NCI-H187 treated with DMSO at 0.1 percent for 48 hours (cell line): ENCODE data around the gene TAMALIN.
"Not testable (repeated sequence)": the region's sequence is repeated elsewhere in the genome, so short reads cannot be mapped to it uniquely, and the experiment has no call there.

Experiments
- DNase-seq: peaks from one replicate; lab custom pipeline; 2025; lab: John Stamatoyannopoulos, UW

The TAMALIN gene

DNA sequence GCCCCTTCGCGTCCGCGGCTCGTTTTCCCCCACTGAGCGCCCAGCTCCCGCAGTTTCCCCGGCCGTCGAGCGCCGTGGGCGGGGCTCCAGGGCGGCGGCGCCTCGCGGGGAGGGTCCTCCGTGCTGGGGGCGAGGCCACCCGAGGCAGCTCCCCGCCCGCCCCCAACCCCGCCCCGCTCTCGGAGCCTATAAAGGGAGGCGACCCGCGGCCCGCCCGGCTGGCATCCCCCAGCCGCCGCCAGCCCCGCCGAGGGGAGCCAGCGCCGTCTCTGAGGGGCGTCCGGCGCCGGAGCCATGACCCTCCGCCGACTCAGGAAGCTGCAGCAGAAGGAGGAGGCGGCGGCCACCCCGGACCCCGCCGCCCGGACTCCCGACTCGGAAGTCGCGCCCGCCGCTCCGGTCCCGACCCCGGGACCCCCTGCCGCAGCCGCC lies at the start of gene TAMALIN:
TSS of gene TAMALIN (plus strand) at position 221 of the 432 bp plus-strand sequence. CDS start at position 295, 74 bp downstream.
- DNase-seq = no peak

DNA sequence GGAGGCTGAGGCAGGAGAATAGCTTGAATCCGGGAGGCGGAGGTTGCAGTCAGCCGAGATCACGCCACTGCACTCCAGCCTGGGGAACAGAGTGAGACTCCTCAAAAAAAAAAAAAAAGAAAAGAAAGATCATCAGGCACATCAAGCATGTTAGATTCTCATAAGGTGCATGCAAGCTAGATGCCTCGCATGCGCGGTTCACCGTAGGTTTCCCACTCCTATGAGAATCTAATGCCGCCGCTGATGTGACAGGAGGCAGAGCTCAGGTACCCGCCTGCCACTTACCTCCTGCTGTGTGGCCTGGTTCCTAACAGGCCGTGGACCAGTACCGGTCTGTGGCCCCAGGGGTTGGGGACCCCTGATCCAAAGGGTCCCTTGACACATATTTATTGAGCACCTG lies 48.2 kb upstream of the TAMALIN start:
- DNase-seq = no peak

DNA sequence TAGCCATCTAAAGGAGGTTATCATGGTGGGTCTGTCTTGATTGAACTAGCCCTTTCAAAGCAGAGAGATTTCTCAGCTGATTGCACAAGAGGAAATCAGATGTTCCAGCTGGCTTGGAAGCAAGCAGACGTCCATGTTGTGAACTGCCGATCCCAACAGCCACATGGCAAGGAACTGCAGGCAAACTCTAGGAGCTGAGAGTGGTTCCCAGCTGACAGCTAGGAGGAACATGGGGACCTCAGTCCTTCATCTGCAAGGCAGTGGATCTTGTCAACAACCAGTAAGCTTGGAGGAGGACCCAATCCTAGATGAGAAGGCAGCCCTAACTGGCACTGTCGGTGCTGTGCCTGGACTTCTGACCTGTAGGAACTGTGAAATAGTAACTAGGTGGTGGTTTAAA lies 47.5 kb upstream of the TAMALIN start:
- DNase-seq = no peak

DNA sequence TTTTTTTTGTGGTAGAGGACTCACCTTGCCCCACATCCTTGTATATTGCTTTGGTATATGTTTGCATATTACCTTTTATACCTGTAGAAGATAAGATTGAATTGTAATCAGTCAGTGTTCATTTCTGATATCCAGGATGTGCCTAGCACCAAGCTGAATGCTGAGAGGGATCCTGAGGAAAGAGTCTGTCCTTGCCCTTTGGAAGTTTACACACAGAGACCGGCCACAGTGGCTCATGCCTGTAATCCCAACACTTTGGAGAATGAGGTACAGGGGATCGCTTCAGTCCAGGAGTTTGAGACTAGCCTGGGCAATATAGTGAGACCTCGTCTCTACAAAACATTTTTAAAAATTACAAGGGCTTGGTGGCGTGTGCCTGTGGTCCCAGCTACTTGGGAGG lies 46.8 kb upstream of the TAMALIN start:
- no peak for DNase-seq

DNA sequence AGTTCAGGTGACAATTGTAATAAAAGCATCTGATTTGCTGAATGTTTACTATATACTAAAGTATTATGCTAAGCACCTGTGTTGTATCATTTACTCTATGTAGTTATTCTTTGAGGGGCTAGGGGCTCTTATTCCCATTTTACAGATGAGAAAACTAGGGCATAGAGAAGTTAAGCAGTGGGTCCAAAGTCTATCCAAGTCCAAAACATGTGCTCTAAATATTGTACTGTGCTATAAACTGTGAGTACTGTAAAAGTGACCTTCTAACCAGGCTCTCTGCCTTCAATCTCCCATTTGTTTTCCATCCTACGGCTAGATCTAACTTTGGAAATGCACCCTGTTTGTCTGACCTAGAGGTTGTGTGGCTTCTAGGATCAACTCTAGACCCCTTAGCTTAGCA lies 46.3 kb upstream of the TAMALIN start:
- no peak for DNase-seq

DNA sequence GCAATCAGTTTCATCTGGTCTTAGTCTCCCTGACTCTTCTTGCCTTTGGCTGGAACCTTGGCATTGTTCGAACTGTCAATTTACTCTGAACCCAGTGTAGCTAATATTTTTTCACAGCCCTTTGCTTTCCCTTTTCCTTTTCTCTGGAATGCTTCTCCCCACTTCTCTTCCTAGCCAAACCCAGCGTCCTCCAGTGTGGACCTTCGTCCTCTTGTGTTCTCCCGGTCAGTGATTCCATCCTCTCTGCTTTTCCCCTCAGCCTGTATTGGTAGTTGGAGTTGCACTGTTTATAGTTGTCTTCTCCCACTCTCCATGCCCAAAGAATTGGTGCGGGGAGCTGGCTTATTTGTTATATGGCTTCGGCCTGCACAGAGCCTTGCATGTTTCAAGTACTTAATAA lies 45.9 kb upstream of the TAMALIN start:
- no peak for DNase-seq

DNA sequence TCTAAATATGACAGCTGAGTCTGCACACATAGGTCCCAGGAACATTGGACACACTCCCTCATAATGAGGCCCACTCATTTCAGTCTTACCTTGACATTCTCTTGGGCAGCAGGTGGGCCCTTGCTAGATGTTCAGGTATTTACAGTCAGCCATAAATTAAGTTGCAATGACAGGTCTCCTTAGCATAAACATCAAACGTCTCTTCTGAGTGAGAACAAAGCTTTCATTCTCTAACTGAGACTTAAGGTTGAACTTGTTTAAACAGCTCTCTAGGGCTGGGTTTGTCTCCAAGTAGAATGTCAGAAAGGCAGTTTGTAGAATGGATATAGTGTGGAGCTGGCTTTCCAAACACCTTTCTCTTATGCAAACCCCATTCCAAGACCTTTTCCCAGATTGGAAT lies 44.9 kb upstream of the TAMALIN start:
- DNase-seq = no peak

DNA sequence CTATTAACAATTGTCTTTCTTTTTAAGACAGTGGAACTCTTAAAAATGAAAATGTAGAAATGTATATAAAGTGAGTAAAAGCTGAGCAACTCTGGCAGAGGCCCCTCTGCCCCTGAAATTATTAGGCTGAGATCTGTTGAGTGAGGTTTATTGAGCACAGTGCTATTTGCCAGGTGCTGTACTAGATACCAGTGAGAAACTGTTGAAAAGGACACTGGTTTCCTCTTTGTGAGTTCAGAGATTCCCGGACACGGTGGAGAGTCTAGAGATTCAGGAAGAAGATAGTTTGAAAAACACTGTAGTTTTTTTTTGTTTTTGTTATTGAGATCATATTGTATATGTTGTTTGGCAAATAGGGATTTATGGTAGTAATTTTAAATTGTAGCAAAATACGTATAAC lies 44.0 kb upstream of the TAMALIN start:
- DNase-seq = no peak

DNA sequence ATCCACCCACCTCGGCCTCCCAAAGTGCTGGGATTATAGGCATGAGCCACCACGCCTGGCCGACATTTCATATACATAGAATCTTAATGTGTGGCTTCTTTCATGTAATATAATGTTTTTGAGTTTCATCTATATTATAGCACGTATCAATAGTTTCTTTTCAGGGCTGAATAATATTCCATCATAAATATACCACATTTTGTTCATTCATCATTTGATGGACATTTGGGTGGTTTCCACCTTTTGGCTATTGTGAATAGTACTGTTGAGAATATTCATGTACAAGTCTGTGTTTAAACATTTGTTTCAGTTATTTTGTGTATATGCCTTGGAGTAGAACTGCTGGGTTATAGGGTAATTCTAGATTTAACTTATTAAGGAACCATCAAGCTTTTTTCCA lies 43.3 kb upstream of the TAMALIN start:
- DNase-seq = no peak

DNA sequence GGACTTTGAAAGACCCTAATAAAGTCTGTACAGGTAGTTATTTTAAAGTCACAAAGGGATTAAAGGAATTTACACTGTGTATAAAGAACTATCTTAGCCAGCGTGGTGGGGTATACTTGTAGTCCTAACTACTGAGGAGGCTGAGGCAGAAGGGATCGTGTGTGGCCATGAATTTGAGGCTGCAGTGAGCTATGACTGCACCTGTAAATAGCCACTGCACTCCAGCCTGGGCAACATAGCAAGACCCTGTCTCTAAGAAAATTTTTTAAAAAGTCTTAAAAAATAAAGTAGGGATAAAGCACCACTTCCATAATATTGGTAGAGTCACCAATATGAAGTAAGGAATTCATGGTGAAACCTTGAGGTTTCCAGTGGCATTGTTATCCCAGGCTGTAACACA lies 37.1 kb upstream of the TAMALIN start:
- DNase-seq = no peak

DNA sequence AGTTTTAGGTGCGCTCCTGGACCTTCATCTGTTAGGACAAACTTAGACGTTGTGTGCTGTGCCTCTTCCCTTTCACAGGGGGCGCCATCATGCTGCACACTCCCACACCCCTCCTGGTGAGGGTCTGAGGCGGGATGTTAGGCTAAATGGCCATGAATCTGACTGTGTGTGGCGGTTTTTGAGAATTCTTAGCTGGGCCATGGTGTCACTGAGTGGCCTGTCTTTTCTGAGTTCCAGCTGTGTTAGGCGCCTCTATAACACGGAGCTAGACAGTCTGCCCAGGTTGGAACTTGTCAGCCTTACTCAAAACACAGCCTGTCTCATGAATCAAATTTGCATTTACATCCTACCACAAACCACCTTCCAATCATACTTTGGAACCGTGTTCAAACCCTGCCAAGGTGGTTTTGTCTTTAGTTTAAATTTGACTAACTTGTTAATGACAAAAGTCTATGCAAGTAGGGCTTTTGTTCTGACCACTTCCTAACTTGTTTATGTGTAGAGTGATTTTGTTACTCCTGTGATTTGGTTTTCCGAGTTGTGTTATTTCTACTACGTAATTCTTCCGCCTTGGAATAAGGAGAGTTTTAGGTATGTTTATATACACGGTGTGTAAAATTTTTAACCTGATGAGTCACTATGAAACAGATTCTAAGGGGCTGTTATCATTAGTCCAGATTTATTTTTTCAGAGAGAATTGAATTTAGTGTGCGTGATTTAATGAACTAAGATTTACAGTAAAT lies 35.7 kb upstream of the TAMALIN start:
- no peak for DNase-seq

DNA sequence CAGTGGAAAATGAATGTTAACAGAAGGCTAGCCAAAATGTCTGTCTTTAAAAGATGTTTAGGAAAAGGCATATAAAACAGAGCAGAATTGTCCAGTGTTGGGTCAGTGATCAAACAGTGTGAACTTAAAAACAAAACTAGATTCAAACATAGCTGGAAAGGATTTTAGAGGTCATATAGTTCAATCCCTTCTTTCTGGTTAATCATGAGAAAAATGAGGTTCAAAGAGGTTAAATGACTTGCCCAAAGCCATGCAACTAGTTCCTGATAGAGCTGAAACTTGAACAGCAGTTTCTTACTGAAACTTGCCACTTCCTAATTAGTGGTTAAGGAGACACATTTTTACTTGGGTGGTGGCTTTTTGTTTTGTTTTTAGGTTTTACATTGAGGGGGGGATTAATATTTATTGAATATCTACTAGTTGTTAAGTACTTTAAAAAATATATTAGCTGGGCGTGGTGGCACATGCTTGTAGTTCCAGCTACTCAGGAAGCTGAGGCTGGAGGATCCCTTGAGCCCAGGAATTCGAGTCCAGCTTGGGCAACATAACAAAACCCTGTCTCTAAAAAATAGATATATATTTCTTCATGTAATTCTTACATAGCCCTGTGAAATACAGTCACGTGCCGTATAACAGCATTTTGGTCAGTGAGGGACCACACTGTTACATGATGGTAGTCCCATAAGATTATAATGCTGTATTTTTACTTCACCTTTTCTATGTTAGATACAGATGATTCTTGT lies 34.9 kb upstream of the TAMALIN start:
- DNase-seq = no peak

DNA sequence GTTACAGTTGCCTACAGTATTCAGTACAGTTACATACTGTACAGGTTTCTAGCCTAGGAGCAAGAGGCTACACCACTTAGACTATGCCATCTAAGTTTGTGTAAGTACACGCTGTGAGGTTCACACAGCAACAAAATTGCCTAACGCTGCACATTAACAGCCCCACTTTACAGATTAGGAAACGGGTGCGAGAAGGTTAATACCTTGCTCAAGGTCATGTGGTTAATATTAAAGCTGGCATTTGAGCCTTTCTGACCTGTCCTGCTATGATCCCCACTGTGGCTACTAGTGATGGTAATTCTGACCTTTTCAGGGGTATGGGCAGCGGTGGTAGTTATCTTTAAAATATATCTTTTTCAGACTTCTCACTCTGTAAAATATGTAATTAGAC lies 34.3 kb upstream of the TAMALIN start:
- no peak for DNase-seq

DNA sequence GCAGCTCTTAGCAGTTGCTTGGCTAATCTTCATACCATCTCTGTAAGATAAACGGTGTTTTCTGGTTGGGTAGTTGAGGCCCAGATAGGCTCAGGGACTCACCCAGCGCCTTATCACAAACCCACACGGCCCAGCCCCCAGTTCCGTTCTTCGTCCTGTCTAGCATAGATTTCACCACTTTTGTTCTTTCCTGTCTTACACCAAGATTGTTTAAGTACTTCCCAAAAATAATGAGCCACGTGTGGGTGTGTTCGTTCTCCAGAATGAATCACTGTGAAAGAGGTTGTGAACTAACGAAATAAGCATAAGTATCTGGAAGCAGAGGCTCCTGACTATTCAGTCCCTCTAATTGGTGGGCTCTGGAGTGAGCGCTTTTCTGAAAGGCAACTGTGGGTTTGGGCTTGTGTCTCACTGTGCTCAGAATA lies 33.9 kb upstream of the TAMALIN start:
- no peak for DNase-seq

DNA sequence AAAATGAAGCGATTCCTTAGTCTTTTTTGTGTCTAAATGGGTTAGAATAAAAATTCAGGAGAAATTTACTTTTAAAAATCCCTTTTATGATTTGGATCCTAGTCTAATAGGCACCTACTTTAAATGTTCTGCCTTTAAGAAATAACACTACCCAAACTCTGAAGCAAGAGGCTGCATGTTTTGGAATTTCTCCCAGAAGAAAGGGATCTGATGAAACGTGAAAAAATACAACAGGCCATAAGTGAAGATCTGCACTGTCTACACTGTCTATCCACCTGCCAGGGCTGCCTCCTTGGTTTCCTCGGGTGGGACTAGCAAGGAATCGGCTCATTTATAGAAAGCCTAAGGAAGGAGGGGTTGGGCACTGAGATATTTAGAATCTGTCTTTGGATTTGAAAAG lies 33.2 kb upstream of the TAMALIN start:
- no peak for DNase-seq

DNA sequence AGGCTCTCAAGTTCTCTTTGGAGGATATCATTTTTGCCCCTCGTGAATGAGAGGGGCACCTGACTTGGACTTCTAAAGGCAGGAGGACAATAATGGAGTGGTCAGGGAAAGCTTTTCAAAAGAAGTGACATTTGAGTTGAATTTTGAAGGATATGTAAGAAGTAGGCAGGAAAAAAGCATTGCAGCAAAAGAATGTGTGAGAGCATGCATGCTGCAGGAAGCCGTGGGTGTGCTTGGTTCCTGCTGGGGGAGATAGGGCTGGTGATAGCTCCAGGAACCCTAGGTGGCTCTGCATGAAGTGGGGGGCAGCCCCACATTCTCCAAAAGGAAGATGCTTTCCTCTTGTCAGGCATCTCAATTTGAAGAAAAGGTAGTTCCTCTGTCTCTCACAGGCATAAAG lies 32.1 kb upstream of the TAMALIN start:
- no peak for DNase-seq

DNA sequence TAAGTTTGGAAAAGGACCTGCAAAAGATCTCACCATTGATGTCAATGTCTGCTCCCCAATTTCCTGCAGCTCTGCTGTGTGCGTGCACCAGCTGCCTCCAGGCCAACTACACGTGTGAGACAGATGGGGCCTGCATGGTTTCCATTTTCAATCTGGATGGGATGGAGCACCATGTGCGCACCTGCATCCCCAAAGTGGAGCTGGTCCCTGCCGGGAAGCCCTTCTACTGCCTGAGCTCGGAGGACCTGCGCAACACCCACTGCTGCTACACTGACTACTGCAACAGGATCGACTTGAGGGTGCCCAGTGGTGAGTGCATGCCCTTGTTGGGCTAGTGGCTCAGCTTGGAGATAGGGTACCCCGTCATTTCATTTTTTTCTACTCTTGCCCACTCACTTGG lies 31.6 kb upstream of the TAMALIN start:
- no peak for DNase-seq

DNA sequence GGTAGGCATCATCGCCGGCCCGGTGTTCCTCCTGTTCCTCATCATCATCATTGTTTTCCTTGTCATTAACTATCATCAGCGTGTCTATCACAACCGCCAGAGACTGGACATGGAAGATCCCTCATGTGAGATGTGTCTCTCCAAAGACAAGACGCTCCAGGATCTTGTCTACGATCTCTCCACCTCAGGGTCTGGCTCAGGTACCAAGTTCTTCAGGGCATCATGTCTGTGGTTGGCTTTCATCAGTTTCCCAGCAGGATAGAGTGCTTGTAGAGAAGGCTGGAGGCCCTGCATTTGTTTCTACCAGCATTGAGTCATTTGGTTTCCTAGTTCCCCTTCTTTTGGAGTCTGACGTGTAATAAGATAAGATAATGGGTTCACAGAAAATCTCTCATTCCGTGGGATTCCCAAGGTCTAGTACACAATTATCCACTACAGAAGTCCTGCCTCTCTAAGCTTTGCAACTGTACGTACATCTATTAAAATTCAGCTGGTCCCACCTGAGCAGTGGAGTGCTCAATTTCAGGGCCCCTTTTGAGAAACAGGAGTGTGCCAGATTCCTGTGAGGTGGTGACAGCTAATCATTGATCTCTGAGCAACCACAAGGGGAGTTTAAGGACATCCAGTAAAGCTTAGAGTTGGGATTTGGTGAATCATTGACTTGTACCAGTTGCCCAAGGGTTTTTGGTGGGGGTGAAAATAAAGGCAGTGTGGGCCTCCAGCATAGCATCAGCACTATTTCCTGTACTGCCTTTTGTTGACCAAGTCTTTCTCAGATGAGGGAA lies 30.2 kb upstream of the TAMALIN start:
- DNase-seq = no peak

DNA sequence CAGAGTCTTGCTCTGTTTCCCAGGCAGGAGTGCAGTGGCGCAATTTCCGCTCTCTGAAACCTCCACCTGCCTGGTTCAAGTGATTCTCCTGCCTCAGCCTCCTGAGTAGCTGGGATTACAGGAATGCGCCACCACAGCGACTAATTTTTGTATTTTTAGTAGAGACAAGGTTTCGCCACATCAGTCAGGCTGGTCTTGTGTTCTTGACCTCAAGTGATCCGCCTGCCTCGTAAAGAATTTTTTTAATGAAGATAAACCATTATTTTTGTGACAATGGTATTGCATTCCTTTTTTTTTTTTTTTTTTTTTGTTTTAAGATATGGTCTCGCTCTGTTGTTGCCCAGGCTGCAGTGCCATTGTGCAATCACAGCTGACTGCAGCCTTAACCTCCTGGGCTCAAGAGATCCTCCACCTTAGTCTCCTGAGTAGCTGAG lies 29.4 kb upstream of the TAMALIN start:
- DNase-seq = no peak

DNA sequence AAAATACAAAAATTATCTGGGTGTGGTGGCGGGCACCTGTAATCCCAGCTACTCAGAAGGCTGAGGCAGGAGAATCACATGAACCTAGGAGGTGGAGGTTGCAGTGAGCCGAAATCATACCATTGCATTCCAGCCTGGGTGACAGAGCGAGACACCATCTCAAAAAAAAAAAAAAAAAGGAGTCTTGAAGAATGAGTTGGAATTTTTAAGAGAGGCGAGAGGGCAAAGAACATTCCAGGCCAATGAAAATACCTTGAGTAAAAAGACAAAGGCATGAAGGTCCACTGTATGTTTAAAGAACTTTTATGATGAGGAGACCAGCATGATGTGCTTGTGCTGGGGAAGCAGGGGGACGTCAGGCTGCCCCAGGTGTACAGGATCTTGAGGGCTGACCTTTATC lies 27.4 kb upstream of the TAMALIN start:
- DNase-seq = not testable (repeated sequence)

DNA sequence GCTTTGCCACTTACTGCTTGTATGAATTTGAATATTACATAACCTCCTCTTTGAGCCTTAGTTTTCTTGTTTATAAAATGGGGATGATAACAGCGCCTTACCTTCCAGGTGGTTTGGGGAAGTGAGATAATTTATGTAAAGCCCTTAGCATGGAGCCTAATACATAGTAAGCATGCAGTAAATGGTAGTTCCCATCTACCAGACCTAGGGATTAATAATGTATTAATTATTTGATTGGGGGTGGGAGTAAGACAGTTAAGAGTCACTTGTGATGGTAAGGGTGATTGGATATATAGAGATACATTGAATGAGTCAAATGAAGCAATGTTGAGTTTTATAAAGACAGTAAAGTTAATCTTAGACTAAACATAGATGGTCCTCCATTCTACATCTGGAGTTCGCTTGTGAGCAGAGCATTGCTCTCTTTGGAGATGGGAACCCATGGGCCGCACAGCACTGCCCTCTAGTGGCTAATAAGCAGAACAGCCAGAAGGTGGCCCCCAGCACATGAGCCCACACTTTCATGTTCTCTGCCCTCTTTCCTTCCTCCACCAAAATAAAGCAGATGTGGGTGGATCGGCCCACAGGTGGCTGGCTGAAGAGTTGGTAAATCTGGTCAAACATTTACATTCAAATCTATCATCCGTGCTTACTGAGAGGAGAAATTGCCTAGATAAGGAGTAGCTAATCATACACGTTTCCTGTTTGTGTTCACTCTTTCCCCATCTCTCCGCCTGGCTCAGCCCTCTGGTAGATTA lies 26.5 kb upstream of the TAMALIN start:
- DNase-seq = no peak

DNA sequence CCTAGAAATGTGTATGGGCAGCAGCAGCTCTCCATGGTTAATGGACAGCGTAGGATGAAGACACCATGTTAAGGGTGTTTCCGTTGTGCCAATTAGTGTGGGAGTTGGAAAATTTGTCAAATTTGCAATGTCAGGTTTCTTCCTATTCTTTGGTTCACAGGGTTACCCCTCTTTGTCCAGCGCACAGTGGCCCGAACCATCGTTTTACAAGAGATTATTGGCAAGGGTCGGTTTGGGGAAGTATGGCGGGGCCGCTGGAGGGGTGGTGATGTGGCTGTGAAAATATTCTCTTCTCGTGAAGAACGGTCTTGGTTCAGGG lies 26.0 kb upstream of the TAMALIN start:
- DNase-seq = no peak
